GM12878 (cell line): ENCODE data around the gene TYRP1. TPM values are rescaled to one million over a fixed set of nuclear protein-coding genes. Genes with fewer than 3 reads are reported as not detected.

Source experiments
- ETV6 ChIP-seq, 2 experiments: fragments of 450-650 bp in 1 of 2; IDR thresholded peaks in 1 of 2; conservative IDR thresholded peaks in 1 of 2; 2 replicates each; pipeline ENCODE4 v1.6.1; 2014; ENCODE audit warnings: antibody characterized with exemption in 1 of 2, borderline replicate concordance in 1 of 2, low read depth in 1 of 2, mild to moderate bottlenecking in 1 of 2, moderate library complexity in 1 of 2
- KDM1A ChIP-seq: fragments of 200-600 bp; sonication (generic); IDR thresholded peaks from 2 replicates; pipeline ENCODE4 v1.6.1; 2016; ENCODE audit warnings: borderline replicate concordance
- polyA plus RNA-seq, 11 experiments: library from polyadenylated mRNA; depleted of rRNA in 4 of 11; unstranded in 6 of 11; stranded (reverse) in 5 of 11; fragments of >200 nt; fragmentation: Nextera tagmentation in 4 of 11; fragmentation: Illumina TruSeq in 1 of 11; extraction: Ambion mirVana in 4 of 11; extraction: Trizol in 1 of 11; gene quantifications; 1 replicate in 1 of 11; 2 replicates in 10 of 11; pipeline versions ENCODE4 v1.2.1 to v1.2.3, GENCODE V29; 2011 to 2016; ENCODE audit warnings: inconsistent platforms in 2 of 11, missing spikeins in 2 of 11, low read depth in 1 of 11
- total RNA-seq, 4 experiments: library from RNA; depleted of rRNA in 3 of 4; stranded (reverse); fragments of >200 nt in 3 of 4; fragmentation: Illumina TruSeq in 1 of 4; extraction: Trizol in 1 of 4; gene quantifications; 2 replicates each; pipeline versions ENCODE4 v1.2.1 to v1.2.3, GENCODE V29; 2013 to 2021
- TF ChIP-seq, protein P1 (sequence below): IDR thresholded peaks from 2 replicates; pipeline ENCODE4 v1.6.1; 2012; ENCODE audit warnings: low read depth, low read length, improper control_type of control experiment
- TF ChIP-seq, protein P2 (sequence below): fragments of 450-650 bp; IDR thresholded peaks from 2 replicates; pipeline ENCODE4 v1.6.1; 2016; ENCODE audit warnings: mild to moderate bottlenecking
- TF ChIP-seq, protein P3 (sequence below), 3 experiments: IDR thresholded peaks in 2 of 3; conservative IDR thresholded peaks in 1 of 3; 2 replicates each; pipeline ENCODE4 v1.5.1; 2011; ENCODE audit warnings: low read depth in 3 of 3, low read length in 3 of 3, mild to moderate bottlenecking in 3 of 3, control low read depth in 2 of 3, moderate library complexity in 2 of 3, inconsistent platforms in 1 of 3, mixed read lengths in 1 of 3; ENCODE audit not compliant: control insufficient read depth in 2 of 3, insufficient read depth in 1 of 3; ENCODE audit errors: extremely low read depth in 1 of 3
- TF ChIP-seq, protein P4 (sequence below): fragments of 450-650 bp; formaldehyde crosslinking; IDR thresholded peaks from 2 replicates; pipeline ENCODE4 v1.5.0; 2022; ENCODE audit warnings: mild to moderate bottlenecking, missing genetic modification characterization

TYRP1 gene
- total and polyA plus RNA-seq, 10 of the 15 experiments (the other 5 are each of a cell fraction or from before 2014, with no cell fraction given): 0.01 TPM; not detected in 9

DNA sequence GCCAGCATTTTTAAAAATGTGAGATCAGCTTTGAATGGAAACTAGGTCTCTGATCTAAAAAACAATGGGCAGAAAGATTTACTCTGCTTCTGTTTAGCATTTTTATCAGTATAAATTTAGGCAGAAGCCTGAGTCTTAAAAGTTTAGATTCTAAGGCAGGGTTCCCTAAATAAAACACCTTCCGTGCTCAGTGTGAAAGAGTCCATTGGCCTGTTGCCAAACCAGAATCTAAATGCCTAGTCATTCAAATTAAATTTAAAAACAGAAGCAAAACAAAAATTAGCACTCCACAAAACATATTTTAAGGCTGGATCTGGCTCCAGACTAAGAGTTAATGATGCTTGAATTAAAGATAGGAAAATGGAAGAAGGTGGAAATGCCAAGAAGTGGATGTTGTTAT lies 4.5 kb downstream of the TYRP1 start (continued):
- TF ChIP-seq, protein P1, sequence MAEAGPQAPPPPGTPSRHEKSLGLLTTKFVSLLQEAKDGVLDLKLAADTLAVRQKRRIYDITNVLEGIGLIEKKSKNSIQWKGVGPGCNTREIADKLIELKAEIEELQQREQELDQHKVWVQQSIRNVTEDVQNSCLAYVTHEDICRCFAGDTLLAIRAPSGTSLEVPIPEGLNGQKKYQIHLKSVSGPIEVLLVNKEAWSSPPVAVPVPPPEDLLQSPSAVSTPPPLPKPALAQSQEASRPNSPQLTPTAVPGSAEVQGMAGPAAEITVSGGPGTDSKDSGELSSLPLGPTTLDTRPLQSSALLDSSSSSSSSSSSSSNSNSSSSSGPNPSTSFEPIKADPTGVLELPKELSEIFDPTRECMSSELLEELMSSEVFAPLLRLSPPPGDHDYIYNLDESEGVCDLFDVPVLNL: no peak
- TF ChIP-seq ETV6 (conservative IDR thresholded peaks at IDR 0.05 in 1 of 2, IDR thresholded peaks at IDR 0.05 in 1 of 2; ENCODE audit: borderline replicate concordance in 1 of 2, low read depth in 1 of 2) (no peak), KDM1A (no peak)
- TF ChIP-seq, protein P2, sequence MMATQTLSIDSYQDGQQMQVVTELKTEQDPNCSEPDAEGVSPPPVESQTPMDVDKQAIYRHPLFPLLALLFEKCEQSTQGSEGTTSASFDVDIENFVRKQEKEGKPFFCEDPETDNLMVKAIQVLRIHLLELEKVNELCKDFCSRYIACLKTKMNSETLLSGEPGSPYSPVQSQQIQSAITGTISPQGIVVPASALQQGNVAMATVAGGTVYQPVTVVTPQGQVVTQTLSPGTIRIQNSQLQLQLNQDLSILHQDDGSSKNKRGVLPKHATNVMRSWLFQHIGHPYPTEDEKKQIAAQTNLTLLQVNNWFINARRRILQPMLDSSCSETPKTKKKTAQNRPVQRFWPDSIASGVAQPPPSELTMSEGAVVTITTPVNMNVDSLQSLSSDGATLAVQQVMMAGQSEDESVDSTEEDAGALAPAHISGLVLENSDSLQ: no peak
- TF ChIP-seq, protein P3, sequence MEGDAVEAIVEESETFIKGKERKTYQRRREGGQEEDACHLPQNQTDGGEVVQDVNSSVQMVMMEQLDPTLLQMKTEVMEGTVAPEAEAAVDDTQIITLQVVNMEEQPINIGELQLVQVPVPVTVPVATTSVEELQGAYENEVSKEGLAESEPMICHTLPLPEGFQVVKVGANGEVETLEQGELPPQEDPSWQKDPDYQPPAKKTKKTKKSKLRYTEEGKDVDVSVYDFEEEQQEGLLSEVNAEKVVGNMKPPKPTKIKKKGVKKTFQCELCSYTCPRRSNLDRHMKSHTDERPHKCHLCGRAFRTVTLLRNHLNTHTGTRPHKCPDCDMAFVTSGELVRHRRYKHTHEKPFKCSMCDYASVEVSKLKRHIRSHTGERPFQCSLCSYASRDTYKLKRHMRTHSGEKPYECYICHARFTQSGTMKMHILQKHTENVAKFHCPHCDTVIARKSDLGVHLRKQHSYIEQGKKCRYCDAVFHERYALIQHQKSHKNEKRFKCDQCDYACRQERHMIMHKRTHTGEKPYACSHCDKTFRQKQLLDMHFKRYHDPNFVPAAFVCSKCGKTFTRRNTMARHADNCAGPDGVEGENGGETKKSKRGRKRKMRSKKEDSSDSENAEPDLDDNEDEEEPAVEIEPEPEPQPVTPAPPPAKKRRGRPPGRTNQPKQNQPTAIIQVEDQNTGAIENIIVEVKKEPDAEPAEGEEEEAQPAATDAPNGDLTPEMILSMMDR (IDR thresholded peaks at IDR 0.05 in 2 of 3, conservative IDR thresholded peaks at IDR 0.05 in 1 of 3; ENCODE audit: control insufficient read depth in 2 of 3, extremely low read depth in 1 of 3, insufficient read depth in 1 of 3, low read depth in 3 of 3, low read length in 3 of 3): no peak
- TF ChIP-seq, protein P4, sequence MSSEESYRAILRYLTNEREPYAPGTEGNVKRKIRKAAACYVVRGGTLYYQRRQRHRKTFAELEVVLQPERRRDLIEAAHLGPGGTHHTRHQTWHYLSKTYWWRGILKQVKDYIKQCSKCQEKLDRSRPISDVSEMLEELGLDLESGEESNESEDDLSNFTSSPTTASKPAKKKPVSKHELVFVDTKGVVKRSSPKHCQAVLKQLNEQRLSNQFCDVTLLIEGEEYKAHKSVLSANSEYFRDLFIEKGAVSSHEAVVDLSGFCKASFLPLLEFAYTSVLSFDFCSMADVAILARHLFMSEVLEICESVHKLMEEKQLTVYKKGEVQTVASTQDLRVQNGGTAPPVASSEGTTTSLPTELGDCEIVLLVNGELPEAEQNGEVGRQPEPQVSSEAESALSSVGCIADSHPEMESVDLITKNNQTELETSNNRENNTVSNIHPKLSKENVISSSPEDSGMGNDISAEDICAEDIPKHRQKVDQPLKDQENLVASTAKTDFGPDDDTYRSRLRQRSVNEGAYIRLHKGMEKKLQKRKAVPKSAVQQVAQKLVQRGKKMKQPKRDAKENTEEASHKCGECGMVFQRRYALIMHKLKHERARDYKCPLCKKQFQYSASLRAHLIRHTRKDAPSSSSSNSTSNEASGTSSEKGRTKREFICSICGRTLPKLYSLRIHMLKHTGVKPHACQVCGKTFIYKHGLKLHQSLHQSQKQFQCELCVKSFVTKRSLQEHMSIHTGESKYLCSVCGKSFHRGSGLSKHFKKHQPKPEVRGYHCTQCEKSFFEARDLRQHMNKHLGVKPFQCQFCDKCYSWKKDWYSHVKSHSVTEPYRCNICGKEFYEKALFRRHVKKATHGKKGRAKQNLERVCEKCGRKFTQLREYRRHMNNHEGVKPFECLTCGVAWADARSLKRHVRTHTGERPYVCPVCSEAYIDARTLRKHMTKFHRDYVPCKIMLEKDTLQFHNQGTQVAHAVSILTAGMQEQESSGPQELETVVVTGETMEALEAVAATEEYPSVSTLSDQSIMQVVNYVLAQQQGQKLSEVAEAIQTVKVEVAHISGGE (CRISPR knock-in tag): no peak
